GM23248 (cell line): Measurements from ENCODE around the gene COMP. TPM values are rescaled to one million over a fixed set of nuclear protein-coding genes. Genes with fewer than 3 reads are reported as not detected.

Experiments
- DNase-seq: peaks from one replicate; pipeline ENCODE4 v3.0.0-alpha.2; 2015
- H2AFZ ChIP-seq: fragments of 200-600 bp; sonication (generic); 2 replicates; pipeline ENCODE4 v1.6.1; 2016; ENCODE audit warnings: antibody characterized with exemption
- H3F3A ChIP-seq: fragments of 200-600 bp; sonication (generic); 2 replicates; pipeline ENCODE4 v1.6.1; 2016; ENCODE audit warnings: mild to moderate bottlenecking, antibody characterized with exemption, mixed run types; ENCODE audit not compliant: insufficient read depth
- H3K27ac ChIP-seq: fragments of 200-600 bp; sonication (generic); 2 replicates; pipeline ENCODE4 v1.5.1; 2016; ENCODE audit warnings: mild to moderate bottlenecking
- H3K27me3 ChIP-seq: fragments of 200-600 bp; sonication (generic); replicated peaks from 2 replicates; pipeline ENCODE4 v1.6.1; 2016; ENCODE audit warnings: mild to moderate bottlenecking; ENCODE audit not compliant: insufficient read depth
- H3K36me3 ChIP-seq: fragments of 200-600 bp; sonication (generic); 2 replicates; pipeline ENCODE4 v1.6.1; 2016; ENCODE audit warnings: low read depth, mild to moderate bottlenecking
- H3K4me1 ChIP-seq: fragments of 200-600 bp; sonication (generic); 2 replicates; pipeline ENCODE4 v1.6.1; 2016; ENCODE audit warnings: mild to moderate bottlenecking; ENCODE audit not compliant: insufficient read depth
- H3K4me2 ChIP-seq: fragments of 200-600 bp; sonication (generic); one replicate; pipeline ENCODE4 v1.6.1; 2016; ENCODE audit warnings: mild to moderate bottlenecking; ENCODE audit not compliant: unreplicated experiment
- H3K4me3 ChIP-seq: fragments of 200-600 bp; sonication (generic); 2 replicates; pipeline ENCODE4 v1.5.1; 2016; ENCODE audit warnings: mild to moderate bottlenecking
- H3K79me2 ChIP-seq: fragments of 200-600 bp; sonication (generic); 2 replicates; pipeline ENCODE4 v1.6.1; 2016; ENCODE audit warnings: mild to moderate bottlenecking; ENCODE audit not compliant: insufficient read depth
- H3K9ac ChIP-seq: fragments of 200-600 bp; sonication (generic); 2 replicates; pipeline ENCODE4 v1.6.1; 2016; ENCODE audit warnings: mild to moderate bottlenecking
- H3K9me2 ChIP-seq: fragments of 200-600 bp; sonication (generic); 2 replicates; pipeline ENCODE4 v1.6.1; 2016; ENCODE audit warnings: mixed run types, mild to moderate bottlenecking, moderate library complexity; ENCODE audit not compliant: insufficient read depth
- H3K9me3 ChIP-seq: fragments of 200-600 bp; sonication (generic); one replicate; pipeline ENCODE4 v1.6.1; 2017; ENCODE audit warnings: low read depth
- H4K20me1 ChIP-seq: fragments of 200-600 bp; sonication (generic); 2 replicates; pipeline ENCODE4 v1.6.0; 2016; ENCODE audit not compliant: insufficient read depth
- EZH2 ChIP-seq: fragments of 200-600 bp; sonication (generic); IDR thresholded peaks from 2 replicates; pipeline ENCODE4 v1.6.1; 2018; ENCODE audit warnings: antibody characterized with exemption, mild to moderate bottlenecking; ENCODE audit not compliant: insufficient read depth, poor library complexity, severe bottlenecking
- EZH2phosphoT487 ChIP-seq: fragments of 200-600 bp; sonication (generic); IDR thresholded peaks from 2 replicates; pipeline ENCODE4 v1.6.1; 2018; ENCODE audit warnings: antibody characterized with exemption, moderate library complexity, mild to moderate bottlenecking, low read depth; ENCODE audit not compliant: insufficient read depth
- WGBS, 2 experiments: methylation state at CpG; one replicate each; pipeline ENCODE4 v1.1.6; 2015 to 2017; ENCODE audit warnings: low lambda C conversion rate in 2 of 2, low coverage in 1 of 2; ENCODE audit errors: missing lambda C conversion rate in 2 of 2; 5-methylcytosine and 5-hydroxymethylcytosine counted together
- in situ Hi-C: fragments of 300-500 bp; cut with MboI; formaldehyde crosslinking; loops from 2 replicates; pipeline ENCODE4 v1.15.0; 2020
- polyA plus RNA-seq: library from polyadenylated mRNA; unstranded; fragments of >200 nt; fragmentation: Nextera tagmentation; extraction: Ambion mirVana; gene quantifications from 2 replicates; pipeline ENCODE4 v1.2.1, GENCODE V29; 2016
- total RNA-seq: library from RNA; depleted of rRNA; stranded (reverse); fragments of >200 nt; shearing (Covaris generic); gene quantifications from 2 replicates; pipeline ENCODE4 v1.2.3, GENCODE V29; 2014

Gene COMP
- total and polyA plus RNA-seq, 2 experiments from 2014 or later: 93.8 to 252 TPM

- H3K9me2 ChIP-seq: no peaks in the 10 kb centered on the region
- no peaks in the 10 kb centered on the region for H3K9me3 ChIP-seq
- in situ Hi-C loops: no loop called here
- H3F3A ChIP-seq: peaks cover 11% of the 10 kb centered on the region; the same call in 1 of the 2 replicates
- no peaks in the 10 kb centered on the region for H3K36me3 ChIP-seq
- no peak for DNase-seq
- no peak overlapping the region for H2AFZ ChIP-seq
- no peak overlapping the region for H3K9ac ChIP-seq
- H3K4me3 ChIP-seq: no peak overlapping the region
- TF ChIP-seq EZH2: no peak
- TF ChIP-seq EZH2phosphoT487: no peak
- no peak overlapping the region for H3K4me2 ChIP-seq
- no peak overlapping the region for H3K27ac ChIP-seq
- peaks cover 12% of the 10 kb centered on the region for H3K4me1 ChIP-seq
- H3K27me3 ChIP-seq: no peaks in the 10 kb centered on the region
- 77 to 83% methylated on average over 14 to 19 of the region's 19 CpGs for WGBS, 2 experiments
- no peaks in the 10 kb centered on the region for H4K20me1 ChIP-seq
- no peaks in the 10 kb centered on the region for H3K79me2 ChIP-seq
Measured at GRCh38 chr19:18759304-18759994, 31.7 kb downstream of the COMP start.

- Histone ChIP-seq H2AFZ (no peak overlapping the region), H4K20me1 (no peaks in the 10 kb centered on the region), H3K4me3 (no peak overlapping the region), H3K27me3 (no peaks in the 10 kb centered on the region), H3K79me2 (no peaks in the 10 kb centered on the region), H3K36me3 (no peaks in the 10 kb centered on the region), H3K9me2 (no peaks in the 10 kb centered on the region), H3F3A (no peaks in the 10 kb centered on the region), H3K9ac (no peak overlapping the region), H3K9me3 (no peaks in the 10 kb centered on the region), H3K4me2 (no peak overlapping the region), H3K4me1 (no peaks in the 10 kb centered on the region), H3K27ac (no peak overlapping the region)
- TF ChIP-seq EZH2phosphoT487: no peak
- no peak for TF ChIP-seq EZH2
- no peak for DNase-seq
- in situ Hi-C loops: no loop called here
- WGBS, 2 experiments: 92 to 95% methylated on average over 16 of the region's 16 CpGs
Measured at GRCh38 chr19:18756896-18757295, 34.2 kb downstream of the COMP start.

- 95 to 97% methylated on average over 4 of the region's 4 CpGs for WGBS, 2 experiments
- Histone ChIP-seq H3F3A (no peaks in the 10 kb centered on the region), H3K27me3 (no peaks in the 10 kb centered on the region), H3K4me2 (no peak overlapping the region), H3K4me1 (no peaks in the 10 kb centered on the region), H3K9me2 (no peaks in the 10 kb centered on the region), H3K4me3 (no peak overlapping the region), H3K36me3 (no peaks in the 10 kb centered on the region), H3K9me3 (no peaks in the 10 kb centered on the region), H2AFZ (no peak overlapping the region), H3K9ac (no peak overlapping the region), H4K20me1 (no peaks in the 10 kb centered on the region), H3K27ac (no peak overlapping the region), H3K79me2 (no peaks in the 10 kb centered on the region)
- in situ Hi-C loops: no loop called here
- TF ChIP-seq EZH2: no peak
- TF ChIP-seq EZH2phosphoT487: no peak
- DNase-seq: no peak
Measured at GRCh38 chr19:18754501-18754900, 36.6 kb downstream of the COMP start.

- H2AFZ ChIP-seq: no peak overlapping the region
- H3K79me2 ChIP-seq: no peaks in the 10 kb centered on the region
- no peak for DNase-seq
- no peaks in the 10 kb centered on the region for H3K36me3 ChIP-seq
- no peak overlapping the region for H3K27ac ChIP-seq
- no peaks in the 10 kb centered on the region for H3K4me1 ChIP-seq
- no peak overlapping the region for H3K9ac ChIP-seq
- 84 to 89% methylated on average over 10 of the region's 10 CpGs for WGBS, 2 experiments
- TF ChIP-seq EZH2 (no peak), EZH2phosphoT487 (no peak)
- H3F3A ChIP-seq: no peaks in the 10 kb centered on the region
- H3K9me3 ChIP-seq: no peaks in the 10 kb centered on the region
- no peaks in the 10 kb centered on the region for H3K9me2 ChIP-seq
- H3K27me3 ChIP-seq: no peaks in the 10 kb centered on the region
- in situ Hi-C loops: no loop called here
- no peak overlapping the region for H3K4me2 ChIP-seq
- H3K4me3 ChIP-seq: no peak overlapping the region
- no peaks in the 10 kb centered on the region for H4K20me1 ChIP-seq
Measured at GRCh38 chr19:18751571-18751970, 39.5 kb downstream of the COMP start.
